ENCODE results near the gene RFPL1. TPM values are rescaled to one million over a fixed set of nuclear protein-coding genes. Genes with fewer than 3 reads are reported as not detected.

Gene RFPL1
- total RNA-seq, 1 donor from 2014 or later: not detected

DNA sequence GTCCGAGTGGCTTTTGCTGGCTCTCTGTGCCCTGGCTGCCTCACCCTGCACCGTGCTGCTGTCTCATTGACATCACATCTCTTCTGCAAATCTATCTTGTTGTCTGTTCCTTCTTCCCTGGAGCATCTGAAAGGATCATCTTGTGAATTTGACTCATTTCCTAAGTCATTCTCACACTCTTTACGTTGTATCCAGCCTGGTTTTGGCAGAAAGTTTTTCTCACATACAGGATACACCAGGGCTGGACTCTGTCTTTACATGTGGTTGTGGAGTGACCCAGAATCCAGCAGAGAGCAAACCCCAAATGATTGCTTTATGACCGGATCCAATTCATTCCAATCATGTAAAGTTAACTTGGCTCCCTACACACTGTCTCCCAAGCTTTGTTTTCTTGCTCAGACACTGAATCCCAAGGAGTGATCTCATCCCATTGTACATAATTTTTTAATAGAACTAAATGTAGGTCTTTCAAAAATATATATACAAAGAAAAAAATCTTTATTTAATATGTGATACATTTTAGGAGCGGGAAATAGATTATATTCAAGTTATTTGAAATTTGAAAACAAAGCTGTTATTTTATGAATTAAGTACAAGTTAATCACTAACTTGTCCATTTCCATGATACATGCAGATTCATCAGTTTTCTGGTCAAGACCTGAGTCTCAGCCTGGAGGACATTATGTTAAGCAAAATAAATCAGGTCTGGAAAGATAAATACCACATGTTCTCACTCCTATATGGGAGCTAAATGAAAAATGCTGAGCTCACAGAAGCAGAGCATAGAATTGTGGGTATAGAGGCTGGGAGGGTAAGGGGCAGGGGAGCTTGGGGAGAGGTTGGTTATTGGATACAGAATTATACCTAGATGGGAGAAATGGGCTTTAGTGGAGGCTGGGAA is 2.9 kb upstream of the RFPL1 start:
- TF ChIP-seq, protein P1, sequence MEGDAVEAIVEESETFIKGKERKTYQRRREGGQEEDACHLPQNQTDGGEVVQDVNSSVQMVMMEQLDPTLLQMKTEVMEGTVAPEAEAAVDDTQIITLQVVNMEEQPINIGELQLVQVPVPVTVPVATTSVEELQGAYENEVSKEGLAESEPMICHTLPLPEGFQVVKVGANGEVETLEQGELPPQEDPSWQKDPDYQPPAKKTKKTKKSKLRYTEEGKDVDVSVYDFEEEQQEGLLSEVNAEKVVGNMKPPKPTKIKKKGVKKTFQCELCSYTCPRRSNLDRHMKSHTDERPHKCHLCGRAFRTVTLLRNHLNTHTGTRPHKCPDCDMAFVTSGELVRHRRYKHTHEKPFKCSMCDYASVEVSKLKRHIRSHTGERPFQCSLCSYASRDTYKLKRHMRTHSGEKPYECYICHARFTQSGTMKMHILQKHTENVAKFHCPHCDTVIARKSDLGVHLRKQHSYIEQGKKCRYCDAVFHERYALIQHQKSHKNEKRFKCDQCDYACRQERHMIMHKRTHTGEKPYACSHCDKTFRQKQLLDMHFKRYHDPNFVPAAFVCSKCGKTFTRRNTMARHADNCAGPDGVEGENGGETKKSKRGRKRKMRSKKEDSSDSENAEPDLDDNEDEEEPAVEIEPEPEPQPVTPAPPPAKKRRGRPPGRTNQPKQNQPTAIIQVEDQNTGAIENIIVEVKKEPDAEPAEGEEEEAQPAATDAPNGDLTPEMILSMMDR (IDR thresholded peaks at IDR 0.05; ENCODE audit: insufficient read depth, low read length, poor library complexity, severe bottlenecking): no peak
- Histone ChIP-seq H3K36me3 (ENCODE audit: control insufficient read depth, insufficient read depth, low read length) (no peaks in the 10 kb centered on the region), H3K27me3 (ENCODE audit: control insufficient read depth, insufficient read depth, low read length) (peaks cover 7% of the 10 kb centered on the region), H3K4me3 (ENCODE audit: low read depth, low read length) (no peak overlapping the region)
- no peak for DNase-seq (ENCODE audit: low read depth)

DNA sequence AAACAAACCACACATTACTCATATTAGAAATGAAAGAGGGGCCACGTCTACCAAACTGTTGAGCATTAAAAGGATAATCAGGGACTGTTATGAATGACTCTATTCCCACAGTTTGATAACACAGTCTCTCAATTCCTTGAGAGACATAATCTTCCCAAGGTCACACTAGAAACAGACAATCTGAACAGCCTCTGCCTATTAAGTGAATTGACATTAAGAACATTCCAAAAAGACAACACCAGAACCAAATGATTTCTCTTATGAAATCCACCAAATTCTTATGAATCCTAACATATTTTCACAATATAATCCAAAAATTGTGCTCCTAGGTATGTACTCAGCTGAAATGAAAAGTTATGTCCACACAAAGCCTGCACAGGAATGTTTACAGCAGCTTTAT is 4.6 kb downstream of the RFPL1 start:
- Histone ChIP-seq H3K36me3 (ENCODE audit: control insufficient read depth, insufficient read depth, low read length) (no peaks in the 10 kb centered on the region), H3K27me3 (ENCODE audit: control insufficient read depth, insufficient read depth, low read length) (no peaks in the 10 kb centered on the region), H3K4me3 (ENCODE audit: low read depth, low read length) (no peak overlapping the region)
- no peak for DNase-seq (ENCODE audit: low read depth)
- TF ChIP-seq, protein P1 (IDR thresholded peaks at IDR 0.05; ENCODE audit: insufficient read depth, low read length, poor library complexity, severe bottlenecking): no peak

DNA sequence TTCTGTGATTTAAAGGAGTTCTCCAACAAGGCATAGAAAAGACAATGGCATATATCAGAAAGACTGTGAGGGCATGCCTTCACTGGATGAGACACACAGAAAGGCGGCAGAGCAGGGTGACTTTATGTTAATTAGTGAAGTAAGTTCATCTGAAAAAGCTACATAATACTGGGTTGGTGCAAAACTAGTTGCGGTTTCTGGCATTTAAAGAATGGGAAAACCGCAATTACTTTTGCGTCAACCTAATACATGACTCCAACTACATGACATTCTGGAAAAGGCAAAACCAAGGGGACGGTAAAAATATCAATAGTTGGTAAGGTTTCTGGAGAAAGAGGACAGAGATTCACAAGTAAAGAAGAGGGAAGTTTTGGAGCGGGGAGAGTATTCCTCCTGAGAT is 5.1 kb downstream of the RFPL1 start:
- Histone ChIP-seq H3K4me3 (ENCODE audit: low read depth, low read length) (no peak overlapping the region), H3K27me3 (ENCODE audit: control insufficient read depth, insufficient read depth, low read length) (no peaks in the 10 kb centered on the region), H3K36me3 (ENCODE audit: control insufficient read depth, insufficient read depth, low read length) (no peaks in the 10 kb centered on the region)
- no peak for DNase-seq (ENCODE audit: low read depth)
- TF ChIP-seq, protein P1 (IDR thresholded peaks at IDR 0.05; ENCODE audit: insufficient read depth, low read length, poor library complexity, severe bottlenecking): no peak

DNA sequence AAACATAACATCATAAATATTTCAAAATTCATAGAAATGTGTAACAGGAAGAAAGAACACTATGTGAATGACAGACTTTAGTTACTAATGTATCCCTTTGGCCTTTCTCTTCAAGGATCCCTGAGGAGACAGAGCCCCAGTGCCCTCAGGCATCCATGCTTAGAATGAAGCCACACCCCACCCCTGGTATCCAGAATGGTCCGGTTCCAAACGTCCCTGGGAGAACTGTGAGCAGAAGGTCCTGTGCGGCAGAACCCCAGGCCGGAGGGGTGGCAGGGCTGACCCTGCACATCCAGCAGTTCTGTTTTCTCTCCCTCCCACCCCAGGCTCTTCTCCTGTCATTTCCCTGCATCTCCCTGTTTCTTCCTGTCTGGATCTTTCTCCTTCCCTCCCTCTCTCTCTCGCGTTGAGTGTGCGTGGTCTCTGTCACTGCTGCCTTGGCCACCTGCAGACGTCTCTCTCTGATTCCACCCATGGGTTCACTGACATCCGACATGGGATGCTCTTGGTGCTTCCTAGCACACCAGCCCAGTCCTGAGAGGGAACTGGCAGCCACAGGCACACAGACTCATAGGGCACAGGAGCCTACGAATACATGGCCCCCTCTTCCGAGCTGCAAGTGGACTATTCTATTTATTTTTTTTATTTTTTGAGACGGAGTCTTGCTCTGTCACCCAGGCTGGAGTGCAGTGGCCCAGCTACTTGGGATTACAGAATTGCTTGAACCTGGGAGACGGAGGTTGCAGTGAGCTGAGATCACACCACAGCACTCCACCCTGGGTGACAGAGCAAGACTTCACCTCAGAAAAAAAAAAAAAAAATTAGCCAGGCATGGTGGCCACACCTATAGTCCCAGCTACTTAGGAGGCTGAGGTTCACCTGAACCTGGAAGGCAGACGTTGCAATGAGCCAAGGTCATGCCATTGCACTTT is 5.7 kb downstream of the RFPL1 start:
- Histone ChIP-seq H3K36me3 (ENCODE audit: control insufficient read depth, insufficient read depth, low read length) (no peaks in the 10 kb centered on the region), H3K27me3 (ENCODE audit: control insufficient read depth, insufficient read depth, low read length) (no peaks in the 10 kb centered on the region), H3K4me3 (ENCODE audit: low read depth, low read length) (no peak overlapping the region)
- no peak for DNase-seq (ENCODE audit: low read depth)
- TF ChIP-seq, protein P1 (IDR thresholded peaks at IDR 0.05; ENCODE audit: insufficient read depth, low read length, poor library complexity, severe bottlenecking): no peak

DNA sequence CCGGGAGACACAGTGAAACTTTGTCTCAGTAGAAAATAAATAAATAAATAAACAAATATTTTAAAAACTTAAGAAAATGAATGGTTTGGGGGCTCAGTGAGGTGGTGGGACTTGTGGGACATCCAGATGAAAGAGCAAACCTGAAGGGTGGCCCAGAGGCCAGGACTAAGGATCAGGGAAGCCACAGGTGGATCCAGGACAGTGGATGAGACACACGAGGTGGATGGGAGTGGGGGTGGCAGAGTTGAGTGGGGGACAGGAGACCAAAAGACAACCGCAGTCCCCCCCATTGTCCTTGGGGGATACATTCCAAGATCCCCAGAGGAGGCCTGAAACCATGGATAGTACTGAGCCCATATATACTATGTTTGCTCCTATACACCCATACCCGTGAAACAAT is 7.1 kb downstream of the RFPL1 start:
- TF ChIP-seq, protein P1 (IDR thresholded peaks at IDR 0.05; ENCODE audit: insufficient read depth, low read length, poor library complexity, severe bottlenecking): no peak
- no peaks in the 10 kb centered on the region for H3K36me3 ChIP-seq (ENCODE audit: control insufficient read depth, insufficient read depth, low read length)
- H3K4me3 ChIP-seq (ENCODE audit: low read depth, low read length): no peak overlapping the region
- no peaks in the 10 kb centered on the region for H3K27me3 ChIP-seq (ENCODE audit: control insufficient read depth, insufficient read depth, low read length)
- DNase-seq (ENCODE audit: low read depth): no peak

All from kidney epithelial cell (primary cell).